ENCODE results near the gene C21orf58. TPM values are rescaled to one million over a fixed set of nuclear protein-coding genes. Genes with fewer than 3 reads are reported as not detected.

C21orf58 gene
- total RNA-seq, 1 donor from 2014 or later, result 36.6 TPM

- Mint-ChIP-seq H3K27me3 (no peaks in the 10 kb centered on the region), H3K36me3 (peaks cover 14% of the 10 kb centered on the region), H3K4me3 (no peak overlapping the region), H3K9me3 (no peaks in the 10 kb centered on the region), H3K27ac (no peak overlapping the region), H3K4me1 (ENCODE audit: unreplicated experiment) (no peaks in the 10 kb centered on the region)
- TF ChIP-seq CTCF (conservative IDR thresholded peaks at IDR 0.05), result no peak
- DNase-seq (ENCODE audit: extremely low spot score, unreplicated experiment), result no peak
Observed at GRCh38 chr21:46368533-46369285, 45.0 kb upstream of the C21orf58 start.

DNA sequence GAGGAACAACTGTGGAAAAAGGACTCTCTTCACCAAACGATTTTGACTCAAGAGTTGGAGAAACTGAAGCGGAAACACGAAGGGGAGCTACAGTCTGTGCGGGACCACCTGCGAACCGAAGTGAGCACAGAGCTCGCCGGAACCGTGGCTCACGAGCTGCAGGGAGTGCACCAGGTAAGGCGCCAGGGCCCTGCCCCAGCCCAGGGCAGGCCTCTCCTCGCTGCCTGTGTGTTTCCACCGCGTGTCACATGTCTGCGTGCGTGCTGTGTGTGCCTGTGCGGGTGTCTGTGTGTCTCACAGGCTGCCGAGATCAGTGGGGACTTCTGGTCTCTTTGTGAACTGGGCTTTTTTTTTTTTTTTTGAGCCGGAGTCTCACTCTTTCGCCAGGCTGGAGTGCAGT lies 43.3 kb upstream of the C21orf58 start:
- H3K4me3 Mint-ChIP-seq, result no peak overlapping the region
- H3K27me3 Mint-ChIP-seq, result no peaks in the 10 kb centered on the region

DNA sequence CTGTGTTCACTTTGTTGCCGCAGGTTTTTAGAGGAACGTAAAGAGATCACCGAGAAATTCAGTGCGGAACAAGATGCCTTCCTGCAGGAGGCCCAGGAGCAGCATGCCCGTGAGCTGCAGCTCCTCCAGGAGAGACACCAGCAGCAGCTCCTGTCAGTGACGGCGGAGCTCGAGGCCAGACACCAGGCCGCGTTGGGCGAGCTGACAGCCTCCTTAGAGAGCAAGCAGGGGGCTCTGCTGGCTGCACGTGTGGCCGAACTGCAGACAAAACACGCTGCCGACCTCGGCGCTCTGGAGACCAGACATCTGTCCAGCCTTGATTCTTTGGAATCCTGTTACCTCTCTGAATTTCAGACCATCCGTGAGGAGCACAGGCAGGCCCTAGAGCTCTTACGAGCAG lies 42.9 kb upstream of the C21orf58 start:
- Mint-ChIP-seq H3K27me3 (no peaks in the 10 kb centered on the region), H3K27ac (no peak overlapping the region), H3K36me3 (peaks cover 19% of the 10 kb centered on the region), H3K9me3 (no peaks in the 10 kb centered on the region), H3K4me1 (ENCODE audit: unreplicated experiment) (peaks cover 4% of the 10 kb centered on the region), H3K4me3 (no peak overlapping the region)
- no peak for TF ChIP-seq CTCF (conservative IDR thresholded peaks at IDR 0.05)
- DNase-seq (ENCODE audit: extremely low spot score, unreplicated experiment), result no peak

More for the DNA sequence above, 43.3 kb upstream of the C21orf58 start:
- Mint-ChIP-seq H3K36me3 (peaks cover 15% of the 10 kb centered on the region), H3K9me3 (no peaks in the 10 kb centered on the region), H3K27ac (no peak overlapping the region), H3K4me1 (ENCODE audit: unreplicated experiment) (no peaks in the 10 kb centered on the region)
- no peak for DNase-seq (ENCODE audit: extremely low spot score, unreplicated experiment)
- no peak for TF ChIP-seq CTCF (conservative IDR thresholded peaks at IDR 0.05)

DNA sequence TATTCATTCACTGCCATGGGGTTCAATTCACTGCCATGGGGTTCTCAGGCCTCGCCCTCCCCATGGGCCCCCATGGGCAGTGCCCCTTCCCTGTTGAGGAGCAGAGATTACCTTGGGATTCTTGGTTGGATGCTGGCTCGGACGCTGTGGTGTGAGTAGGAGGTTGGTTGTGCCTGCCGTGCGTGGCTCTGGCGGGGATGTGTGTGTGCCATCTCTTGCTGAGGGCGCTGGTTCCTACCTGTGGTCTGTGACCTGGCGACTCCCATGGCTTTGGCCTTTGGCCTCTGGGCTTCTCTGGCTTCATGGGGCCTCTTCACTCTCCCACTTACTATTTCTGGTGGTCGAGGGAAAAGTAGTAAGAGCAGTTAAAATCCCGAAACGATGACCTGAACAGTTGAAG lies 42.4 kb upstream of the C21orf58 start:
- Mint-ChIP-seq H3K4me1 (ENCODE audit: unreplicated experiment) (peaks cover 6% of the 10 kb centered on the region), H3K27me3 (no peaks in the 10 kb centered on the region), H3K4me3 (no peak overlapping the region), H3K36me3 (peaks cover 22% of the 10 kb centered on the region), H3K27ac (no peak overlapping the region), H3K9me3 (no peaks in the 10 kb centered on the region)
- no peak for TF ChIP-seq CTCF (conservative IDR thresholded peaks at IDR 0.05)
- no peak for DNase-seq (ENCODE audit: extremely low spot score, unreplicated experiment)

DNA sequence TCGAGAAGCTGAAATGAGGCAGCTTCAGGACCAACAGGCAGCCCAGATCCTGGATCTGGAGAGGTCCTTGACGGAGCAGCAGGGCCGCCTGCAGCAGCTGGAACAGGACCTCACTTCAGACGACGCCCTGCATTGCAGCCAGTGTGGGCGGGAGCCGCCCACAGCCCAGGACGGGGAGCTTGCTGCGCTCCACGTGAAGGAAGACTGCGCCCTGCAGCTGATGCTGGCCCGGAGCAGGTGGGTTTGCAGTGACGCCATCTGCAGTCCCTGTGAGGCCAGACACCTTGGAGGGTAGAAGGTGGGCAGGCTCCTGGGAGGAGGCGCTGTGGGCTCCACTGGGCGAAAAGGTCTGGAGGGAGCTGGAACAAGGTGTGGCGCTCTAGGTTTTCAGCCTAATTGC lies 40.0 kb upstream of the C21orf58 start:
- no peak for DNase-seq (ENCODE audit: extremely low spot score, unreplicated experiment)
- H3K4me3 Mint-ChIP-seq, result no peak overlapping the region
- no peak for TF ChIP-seq CTCF (conservative IDR thresholded peaks at IDR 0.05)
- peaks cover 6% of the 10 kb centered on the region for H3K4me1 Mint-ChIP-seq (ENCODE audit: unreplicated experiment)
- no peaks in the 10 kb centered on the region for H3K27me3 Mint-ChIP-seq
- no peak overlapping the region for H3K27ac Mint-ChIP-seq
- H3K9me3 Mint-ChIP-seq, result no peaks in the 10 kb centered on the region
- H3K36me3 Mint-ChIP-seq, result peaks cover 23% of the 10 kb centered on the region
